ENCODE results near the gene CEP85. TPM values are rescaled to one million over a fixed set of nuclear protein-coding genes. Genes with fewer than 3 reads are reported as not detected.

CEP85 gene
- total RNA-seq, 1 donor from 2014 or later = 16.5 TPM

- no peak overlapping the region for H3K27ac Mint-ChIP-seq (ENCODE audit: unreplicated experiment)
- peaks cover 40% of the 10 kb centered on the region for H3K36me3 Mint-ChIP-seq (ENCODE audit: unreplicated experiment)
- no peak for TF ChIP-seq CTCF (IDR thresholded peaks at IDR 0.05)
- no peaks in the 10 kb centered on the region for H3K4me1 Mint-ChIP-seq (ENCODE audit: unreplicated experiment)
- H3K9me3 Mint-ChIP-seq (ENCODE audit: unreplicated experiment) = peaks cover 5% of the 10 kb centered on the region
- DNase-seq (ENCODE audit: extremely low spot score, unreplicated experiment) = no peak
- no peak overlapping the region for H3K4me3 Mint-ChIP-seq (ENCODE audit: unreplicated experiment)
- no peaks in the 10 kb centered on the region for H3K27me3 Mint-ChIP-seq (ENCODE audit: unreplicated experiment)
Measured at GRCh38 chr1:26269198-26269550, 35.2 kb downstream of the CEP85 start.

- peaks cover 49% of the 10 kb centered on the region for H3K4me1 Mint-ChIP-seq (ENCODE audit: unreplicated experiment)
Measured at GRCh38 chr1:26274801-26275425, 40.9 kb downstream of the CEP85 start.

GRCh38 chr1:26275580-26276431 lies 41.8 kb downstream of the CEP85 start:
- H3K36me3 Mint-ChIP-seq (ENCODE audit: unreplicated experiment) = peaks cover 12% of the 10 kb centered on the region

More at GRCh38 chr1:26274801-26275425, 40.9 kb downstream of the CEP85 start:
- H3K36me3 Mint-ChIP-seq (ENCODE audit: unreplicated experiment) = peaks cover 12% of the 10 kb centered on the region
- no peak for DNase-seq (ENCODE audit: extremely low spot score, unreplicated experiment)
- H3K9me3 Mint-ChIP-seq (ENCODE audit: unreplicated experiment) = no peaks in the 10 kb centered on the region
- TF ChIP-seq CTCF (IDR thresholded peaks at IDR 0.05) = no peak
- peak overlapping the region; percentile 70 for H3K27ac Mint-ChIP-seq (ENCODE audit: unreplicated experiment)
- no peak overlapping the region for H3K4me3 Mint-ChIP-seq (ENCODE audit: unreplicated experiment)
- no peaks in the 10 kb centered on the region for H3K27me3 Mint-ChIP-seq (ENCODE audit: unreplicated experiment)

GRCh38 chr1:26276432-26276838 lies 42.4 kb downstream of the CEP85 start:
- TF ChIP-seq CTCF (IDR thresholded peaks at IDR 0.05) = no peak
- Mint-ChIP-seq H3K27ac (ENCODE audit: unreplicated experiment) (peak overlapping the region; percentile 92), H3K36me3 (ENCODE audit: unreplicated experiment) (peaks cover 9% of the 10 kb centered on the region), H3K4me3 (ENCODE audit: unreplicated experiment) (no peak overlapping the region), H3K27me3 (ENCODE audit: unreplicated experiment) (no peaks in the 10 kb centered on the region), H3K4me1 (ENCODE audit: unreplicated experiment) (peaks cover 60% of the 10 kb centered on the region), H3K9me3 (ENCODE audit: unreplicated experiment) (no peaks in the 10 kb centered on the region)
- DNase-seq (ENCODE audit: extremely low spot score, unreplicated experiment) = no peak

More at GRCh38 chr1:26275580-26276431, 41.8 kb downstream of the CEP85 start:
- DNase-seq (ENCODE audit: extremely low spot score, unreplicated experiment) = peak; percentile 92
- H3K27me3 Mint-ChIP-seq (ENCODE audit: unreplicated experiment) = no peaks in the 10 kb centered on the region
- peak overlapping the region; percentile 92 for H3K27ac Mint-ChIP-seq (ENCODE audit: unreplicated experiment)
- TF ChIP-seq CTCF (IDR thresholded peaks at IDR 0.05) = peak; percentile 77
- no peaks in the 10 kb centered on the region for H3K9me3 Mint-ChIP-seq (ENCODE audit: unreplicated experiment)
- peaks cover 54% of the 10 kb centered on the region for H3K4me1 Mint-ChIP-seq (ENCODE audit: unreplicated experiment)
- peak overlapping the region; percentile 15 for H3K4me3 Mint-ChIP-seq (ENCODE audit: unreplicated experiment)

GRCh38 chr1:26277261-26277661 lies 43.3 kb downstream of the CEP85 start:
- Mint-ChIP-seq H3K27me3 (ENCODE audit: unreplicated experiment) (no peaks in the 10 kb centered on the region), H3K36me3 (ENCODE audit: unreplicated experiment) (peaks cover 5% of the 10 kb centered on the region), H3K4me1 (ENCODE audit: unreplicated experiment) (peaks cover 65% of the 10 kb centered on the region), H3K4me3 (ENCODE audit: unreplicated experiment) (no peak overlapping the region), H3K27ac (ENCODE audit: unreplicated experiment) (peak overlapping the region; percentile 92), H3K9me3 (ENCODE audit: unreplicated experiment) (no peaks in the 10 kb centered on the region)
- no peak for TF ChIP-seq CTCF (IDR thresholded peaks at IDR 0.05)
- DNase-seq (ENCODE audit: extremely low spot score, unreplicated experiment) = no peak

Data from osteocyte (in vitro differentiated cells).